ENCODE results near the gene XRCC1.

XRCC1 gene

DNA sequence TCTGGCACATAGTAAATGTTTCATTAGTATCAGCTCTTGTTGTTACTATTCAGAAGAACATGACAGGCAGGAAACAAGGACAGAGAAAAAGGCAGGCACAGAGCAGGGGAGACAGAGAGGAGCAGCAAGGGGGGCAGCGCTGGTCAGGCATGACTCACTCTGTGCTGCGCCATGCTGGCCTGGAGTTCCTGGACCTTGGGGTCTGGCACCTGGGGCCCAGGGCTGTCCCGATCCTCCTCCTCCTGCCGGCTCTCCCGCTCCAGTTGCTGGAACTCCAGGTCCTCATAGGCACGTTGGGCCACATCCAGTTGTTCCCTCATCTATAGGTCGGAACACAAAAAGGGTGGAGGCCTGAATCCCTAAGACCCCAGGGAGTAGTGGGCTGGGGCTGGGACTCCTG, 78.4 kb downstream of the XRCC1 start:
- Histone ChIP-seq H3K4me3 (ENCODE audit: low read depth in 1 of 2, low read length in 1 of 2) (no peak overlapping the region), H3K36me3 (peaks cover 31% of the 10 kb centered on the region), H3K9me3 (no peaks in the 10 kb centered on the region), H3K4me1 (ENCODE audit: control insufficient read depth in 1 of 2, insufficient read depth in 1 of 2, low read depth in 1 of 2, low read length in 1 of 2) (no peaks in the 10 kb centered on the region), H3K27ac (no peak overlapping the region), H3K27me3 (no peaks in the 10 kb centered on the region)
- TF ChIP-seq, protein P1, sequence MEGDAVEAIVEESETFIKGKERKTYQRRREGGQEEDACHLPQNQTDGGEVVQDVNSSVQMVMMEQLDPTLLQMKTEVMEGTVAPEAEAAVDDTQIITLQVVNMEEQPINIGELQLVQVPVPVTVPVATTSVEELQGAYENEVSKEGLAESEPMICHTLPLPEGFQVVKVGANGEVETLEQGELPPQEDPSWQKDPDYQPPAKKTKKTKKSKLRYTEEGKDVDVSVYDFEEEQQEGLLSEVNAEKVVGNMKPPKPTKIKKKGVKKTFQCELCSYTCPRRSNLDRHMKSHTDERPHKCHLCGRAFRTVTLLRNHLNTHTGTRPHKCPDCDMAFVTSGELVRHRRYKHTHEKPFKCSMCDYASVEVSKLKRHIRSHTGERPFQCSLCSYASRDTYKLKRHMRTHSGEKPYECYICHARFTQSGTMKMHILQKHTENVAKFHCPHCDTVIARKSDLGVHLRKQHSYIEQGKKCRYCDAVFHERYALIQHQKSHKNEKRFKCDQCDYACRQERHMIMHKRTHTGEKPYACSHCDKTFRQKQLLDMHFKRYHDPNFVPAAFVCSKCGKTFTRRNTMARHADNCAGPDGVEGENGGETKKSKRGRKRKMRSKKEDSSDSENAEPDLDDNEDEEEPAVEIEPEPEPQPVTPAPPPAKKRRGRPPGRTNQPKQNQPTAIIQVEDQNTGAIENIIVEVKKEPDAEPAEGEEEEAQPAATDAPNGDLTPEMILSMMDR (IDR thresholded peaks at IDR 0.05) = no peak

DNA sequence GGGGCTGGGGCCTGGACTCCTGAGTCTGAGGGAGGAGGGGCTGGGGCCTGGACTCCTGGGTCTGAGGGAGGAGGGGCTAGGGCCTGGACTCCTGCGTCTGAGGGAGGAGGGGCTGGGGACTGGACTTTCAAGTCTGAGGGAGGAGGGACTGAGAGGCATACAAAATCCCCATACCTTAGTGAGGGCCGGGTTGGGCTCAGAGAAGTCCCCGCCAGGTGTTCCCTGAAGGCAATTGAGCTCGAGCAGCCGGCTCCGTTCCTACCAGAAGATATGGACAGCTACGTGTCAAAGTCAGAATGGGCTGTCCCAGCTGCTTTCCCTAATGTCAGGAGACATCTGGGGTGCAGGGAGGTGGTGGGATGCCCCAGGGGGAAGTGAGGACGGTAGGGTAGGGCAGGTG, 80.2 kb downstream of the XRCC1 start:
- H3K27me3 ChIP-seq = no peaks in the 10 kb centered on the region
- H3K27ac ChIP-seq = no peak overlapping the region
- TF ChIP-seq, protein P1 (IDR thresholded peaks at IDR 0.05) = no peak
- no peaks in the 10 kb centered on the region for H3K9me3 ChIP-seq
- H3K36me3 ChIP-seq = peaks cover 31% of the 10 kb centered on the region
- H3K4me3 ChIP-seq (ENCODE audit: low read depth in 1 of 2, low read length in 1 of 2) = no peak overlapping the region
- H3K4me1 ChIP-seq (ENCODE audit: control insufficient read depth in 1 of 2, insufficient read depth in 1 of 2, low read depth in 1 of 2, low read length in 1 of 2) = no peaks in the 10 kb centered on the region

All from neutrophil (primary cell).